HG02610 (cell line): Measurements from ENCODE around the gene DPM1.

Source experiments
- ATAC-seq: cut with Tn5 transposase; IDR thresholded peaks from one replicate; pipeline ENCODE4 v1.9.1; 2021; ENCODE audit warnings: mild to moderate bottlenecking, moderate library complexity; ENCODE audit not compliant: unreplicated experiment

DPM1 gene

GRCh38 chr20:50903353-50904051 is 54.8 kb downstream of the DPM1 start:
- no peak for ATAC-seq

- no peak for ATAC-seq
Observed at GRCh38 chr20:50901301-50901700, 57.0 kb downstream of the DPM1 start.

- no peak for ATAC-seq
Observed at GRCh38 chr20:50900261-50900660, 58.1 kb downstream of the DPM1 start.

- no peak for ATAC-seq
Observed at GRCh38 chr20:50898475-50898874, 59.9 kb downstream of the DPM1 start.

GRCh38 chr20:50895111-50895830 is 63.1 kb downstream of the DPM1 start:
- ATAC-seq, result no peak

GRCh38 chr20:50893620-50894019 is 64.7 kb downstream of the DPM1 start:
- ATAC-seq, result no peak

GRCh38 chr20:50892394-50892793 is 65.9 kb downstream of the DPM1 start:
- no peak for ATAC-seq

GRCh38 chr20:50891138-50891537 is 67.2 kb downstream of the DPM1 start:
- ATAC-seq, result no peak

GRCh38 chr20:50887576-50887975 is 70.8 kb downstream of the DPM1 start:
- ATAC-seq, result no peak

- no peak for ATAC-seq
Observed at GRCh38 chr20:50886184-50886790, 72.0 kb downstream of the DPM1 start.

GRCh38 chr20:50885781-50886180 is 72.6 kb downstream of the DPM1 start:
- ATAC-seq, result no peak

- ATAC-seq, result no peak
Observed at GRCh38 chr20:50885068-50885467, 73.3 kb downstream of the DPM1 start.
